Measurements from ENCODE around the gene LCLAT1. TPM values are rescaled to one million over a fixed set of nuclear protein-coding genes. Genes with fewer than 3 reads are reported as not detected.

LCLAT1 gene
- total RNA-seq, 1 experiment from 2014 or later, result 36.0 TPM

DNA sequence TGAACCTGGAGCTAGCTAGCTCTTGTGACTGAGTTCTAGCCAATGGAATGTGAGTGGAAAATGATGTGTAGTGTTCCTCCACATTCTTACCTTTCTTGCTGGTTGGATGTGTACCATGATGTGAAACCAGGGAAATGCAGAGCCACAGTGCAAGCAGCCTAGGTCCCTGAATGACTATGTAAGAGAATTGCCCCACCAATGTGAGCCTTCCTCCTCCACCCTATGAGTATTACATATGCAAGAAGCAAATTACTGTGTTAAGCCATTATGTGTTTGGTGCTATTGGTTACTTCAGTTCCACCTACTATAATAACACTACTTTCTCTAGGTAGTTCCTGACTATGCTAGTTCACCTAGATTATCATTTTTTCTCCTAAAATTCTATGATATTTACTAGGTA is 39.6 kb downstream of the LCLAT1 start:
- H3K4me3 ChIP-seq (ENCODE audit: low read depth in 2 of 2, low read length in 2 of 2), result no peak overlapping the region
- H3K9me3 ChIP-seq (ENCODE audit: control insufficient read depth, insufficient read depth, low read depth, low read length), result no peaks in the 10 kb centered on the region
- intact Hi-C loops (cut with micrococcal nuclease; ENCODE audit: unreplicated experiment) (no loop called here), in situ Hi-C loops (cut with HindIII; ENCODE audit: low pct_unique_long_range_greater_than_20kb, low sequenced_read_pairs) (no loop called here)
- H3K27me3 ChIP-seq (ENCODE audit: control insufficient read depth, insufficient read depth, low read length), result no peaks in the 10 kb centered on the region
- DNase-seq (ENCODE audit: low read depth, low spot score) (no peak), ATAC-seq (no peak)
- POLR2A ChIA-PET, result no interaction called here
- TF ChIP-seq, protein P1, sequence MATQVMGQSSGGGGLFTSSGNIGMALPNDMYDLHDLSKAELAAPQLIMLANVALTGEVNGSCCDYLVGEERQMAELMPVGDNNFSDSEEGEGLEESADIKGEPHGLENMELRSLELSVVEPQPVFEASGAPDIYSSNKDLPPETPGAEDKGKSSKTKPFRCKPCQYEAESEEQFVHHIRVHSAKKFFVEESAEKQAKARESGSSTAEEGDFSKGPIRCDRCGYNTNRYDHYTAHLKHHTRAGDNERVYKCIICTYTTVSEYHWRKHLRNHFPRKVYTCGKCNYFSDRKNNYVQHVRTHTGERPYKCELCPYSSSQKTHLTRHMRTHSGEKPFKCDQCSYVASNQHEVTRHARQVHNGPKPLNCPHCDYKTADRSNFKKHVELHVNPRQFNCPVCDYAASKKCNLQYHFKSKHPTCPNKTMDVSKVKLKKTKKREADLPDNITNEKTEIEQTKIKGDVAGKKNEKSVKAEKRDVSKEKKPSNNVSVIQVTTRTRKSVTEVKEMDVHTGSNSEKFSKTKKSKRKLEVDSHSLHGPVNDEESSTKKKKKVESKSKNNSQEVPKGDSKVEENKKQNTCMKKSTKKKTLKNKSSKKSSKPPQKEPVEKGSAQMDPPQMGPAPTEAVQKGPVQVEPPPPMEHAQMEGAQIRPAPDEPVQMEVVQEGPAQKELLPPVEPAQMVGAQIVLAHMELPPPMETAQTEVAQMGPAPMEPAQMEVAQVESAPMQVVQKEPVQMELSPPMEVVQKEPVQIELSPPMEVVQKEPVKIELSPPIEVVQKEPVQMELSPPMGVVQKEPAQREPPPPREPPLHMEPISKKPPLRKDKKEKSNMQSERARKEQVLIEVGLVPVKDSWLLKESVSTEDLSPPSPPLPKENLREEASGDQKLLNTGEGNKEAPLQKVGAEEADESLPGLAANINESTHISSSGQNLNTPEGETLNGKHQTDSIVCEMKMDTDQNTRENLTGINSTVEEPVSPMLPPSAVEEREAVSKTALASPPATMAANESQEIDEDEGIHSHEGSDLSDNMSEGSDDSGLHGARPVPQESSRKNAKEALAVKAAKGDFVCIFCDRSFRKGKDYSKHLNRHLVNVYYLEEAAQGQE (IDR thresholded peaks at IDR 0.05; ENCODE audit: insufficient read depth in 1 of 2, low read depth in 2 of 2, low read length in 1 of 2), result no peak
- no peak for TF ChIP-seq TCF7L2 (IDR thresholded peaks at IDR 0.05; ENCODE audit: low read depth, low read length)
- no peak for TF ChIP-seq SIN3A (IDR thresholded peaks at IDR 0.05; ENCODE audit: borderline replicate concordance, insufficient read depth, low read depth, low read length)
- TF ChIP-seq POLR2AphosphoS5 (IDR thresholded peaks at IDR 0.05; ENCODE audit: low read depth, low read length), result no peak
- TF ChIP-seq, protein P2, sequence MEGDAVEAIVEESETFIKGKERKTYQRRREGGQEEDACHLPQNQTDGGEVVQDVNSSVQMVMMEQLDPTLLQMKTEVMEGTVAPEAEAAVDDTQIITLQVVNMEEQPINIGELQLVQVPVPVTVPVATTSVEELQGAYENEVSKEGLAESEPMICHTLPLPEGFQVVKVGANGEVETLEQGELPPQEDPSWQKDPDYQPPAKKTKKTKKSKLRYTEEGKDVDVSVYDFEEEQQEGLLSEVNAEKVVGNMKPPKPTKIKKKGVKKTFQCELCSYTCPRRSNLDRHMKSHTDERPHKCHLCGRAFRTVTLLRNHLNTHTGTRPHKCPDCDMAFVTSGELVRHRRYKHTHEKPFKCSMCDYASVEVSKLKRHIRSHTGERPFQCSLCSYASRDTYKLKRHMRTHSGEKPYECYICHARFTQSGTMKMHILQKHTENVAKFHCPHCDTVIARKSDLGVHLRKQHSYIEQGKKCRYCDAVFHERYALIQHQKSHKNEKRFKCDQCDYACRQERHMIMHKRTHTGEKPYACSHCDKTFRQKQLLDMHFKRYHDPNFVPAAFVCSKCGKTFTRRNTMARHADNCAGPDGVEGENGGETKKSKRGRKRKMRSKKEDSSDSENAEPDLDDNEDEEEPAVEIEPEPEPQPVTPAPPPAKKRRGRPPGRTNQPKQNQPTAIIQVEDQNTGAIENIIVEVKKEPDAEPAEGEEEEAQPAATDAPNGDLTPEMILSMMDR (IDR thresholded peaks at IDR 0.05), result no peak
- no peaks in the 10 kb centered on the region for H3K4me1 ChIP-seq (ENCODE audit: control insufficient read depth, insufficient read depth, low read length)
- no peaks in the 10 kb centered on the region for H3K36me3 ChIP-seq (ENCODE audit: control insufficient read depth, insufficient read depth, low read length)
- BruUV-seq (replicated peaks), result no TSS peak
- CTCF ChIA-PET, result no interaction called here
- H3K27ac ChIP-seq (ENCODE audit: low read length), result no peak overlapping the region

DNA sequence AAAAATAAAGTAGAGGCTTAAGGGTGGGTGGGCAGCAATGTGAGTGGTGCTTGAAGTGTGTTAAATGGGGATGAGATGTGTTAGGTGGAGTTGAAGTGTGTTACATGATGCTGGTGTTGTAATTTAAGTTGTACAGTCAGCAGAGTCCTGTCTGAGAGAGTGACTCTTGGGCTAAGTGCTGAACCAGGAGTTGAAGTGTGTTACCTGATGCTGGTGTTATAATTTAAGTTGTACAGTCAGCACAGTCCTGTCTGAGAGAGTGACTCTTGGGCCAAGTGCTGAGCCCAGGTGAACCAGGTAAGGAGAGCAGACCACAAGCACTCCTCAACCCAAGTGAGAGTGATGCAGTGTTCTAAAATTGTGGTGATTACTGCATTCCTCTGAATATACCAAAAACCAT is 40.6 kb downstream of the LCLAT1 start:
- intact Hi-C loops (cut with micrococcal nuclease; ENCODE audit: unreplicated experiment) (no loop called here), in situ Hi-C loops (cut with HindIII; ENCODE audit: low pct_unique_long_range_greater_than_20kb, low sequenced_read_pairs) (no loop called here)
- ATAC-seq, result no peak
- BruUV-seq (replicated peaks), result no TSS peak
- CTCF ChIA-PET, result no interaction called here
- Histone ChIP-seq H3K9me3 (ENCODE audit: control insufficient read depth, insufficient read depth, low read depth, low read length) (no peaks in the 10 kb centered on the region), H3K4me1 (ENCODE audit: control insufficient read depth, insufficient read depth, low read length) (no peaks in the 10 kb centered on the region), H3K27ac (ENCODE audit: low read length) (no peak overlapping the region), H3K4me3 (ENCODE audit: low read depth in 2 of 2, low read length in 2 of 2) (no peak overlapping the region), H3K27me3 (ENCODE audit: control insufficient read depth, insufficient read depth, low read length) (no peaks in the 10 kb centered on the region), H3K36me3 (ENCODE audit: control insufficient read depth, insufficient read depth, low read length) (no peaks in the 10 kb centered on the region)
- POLR2A ChIA-PET, result no interaction called here
- no peak for DNase-seq (ENCODE audit: low read depth, low spot score)
- TF ChIP-seq POLR2AphosphoS5 (IDR thresholded peaks at IDR 0.05; ENCODE audit: low read depth, low read length) (no peak), SIN3A (IDR thresholded peaks at IDR 0.05; ENCODE audit: borderline replicate concordance, insufficient read depth, low read depth, low read length) (no peak), TCF7L2 (IDR thresholded peaks at IDR 0.05; ENCODE audit: low read depth, low read length) (no peak)
- TF ChIP-seq, protein P2 (IDR thresholded peaks at IDR 0.05), result no peak
- TF ChIP-seq, protein P1 (IDR thresholded peaks at IDR 0.05; ENCODE audit: insufficient read depth in 1 of 2, low read depth in 2 of 2, low read length in 1 of 2), result no peak
